ENCODE measurements around the gene SEMA4D.

SEMA4D gene

GRCh38 chr9:89494199-89494598 is 3.7 kb downstream of the SEMA4D start:
- DNase-seq (ENCODE audit: low read depth in 1 of 2, low spot score in 1 of 2): peak in 1 of 2 experiments; percentile 47
- H3K4me3 ChIP-seq (replicated peaks; ENCODE audit: insufficient read depth, low read length): no peak overlapping the region
- H3K27ac ChIP-seq (replicated peaks): no peak overlapping the region
- H3K27me3 ChIP-seq (ENCODE audit: insufficient read depth, poor library complexity, severe bottlenecking): no peaks in the 10 kb centered on the region
- TF ChIP-seq REST (IDR thresholded peaks at IDR 0.05; ENCODE audit: insufficient replicate concordance, low read depth) (no peak), SPI1 (IDR thresholded peaks at IDR 0.05; ENCODE audit: borderline replicate concordance, low read depth) (peak; percentile 27; the same call in 1 of the 2 replicates)

GRCh38 chr9:89493671-89494070 is 4.2 kb downstream of the SEMA4D start:
- H3K27me3 ChIP-seq (ENCODE audit: insufficient read depth, poor library complexity, severe bottlenecking): no peaks in the 10 kb centered on the region
- no peak for TF ChIP-seq CTCF (IDR thresholded peaks at IDR 0.05; ENCODE audit: insufficient read depth, low read length)
- TF ChIP-seq GABPA (IDR thresholded peaks at IDR 0.05; ENCODE audit: low read depth): no peak
- TF ChIP-seq POLR2AphosphoS5 (IDR thresholded peaks at IDR 0.05; ENCODE audit: low read depth): no peak
- TF ChIP-seq SPI1 (IDR thresholded peaks at IDR 0.05; ENCODE audit: borderline replicate concordance, low read depth): no peak
- TF ChIP-seq REST (IDR thresholded peaks at IDR 0.05; ENCODE audit: insufficient replicate concordance, low read depth): no peak
- H3K27ac ChIP-seq (replicated peaks): no peak overlapping the region

GRCh38 chr9:89493181-89493580 is 4.7 kb downstream of the SEMA4D start:
- H3K27ac ChIP-seq (replicated peaks): no peak overlapping the region
- no peak for DNase-seq (ENCODE audit: low read depth in 1 of 2, low spot score in 1 of 2)
- H3K4me3 ChIP-seq (replicated peaks; ENCODE audit: insufficient read depth, low read length): no peak overlapping the region
- H3K27me3 ChIP-seq (ENCODE audit: insufficient read depth, poor library complexity, severe bottlenecking): no peaks in the 10 kb centered on the region
- TF ChIP-seq POLR2AphosphoS5 (IDR thresholded peaks at IDR 0.05; ENCODE audit: low read depth) (no peak), CTCF (IDR thresholded peaks at IDR 0.05; ENCODE audit: insufficient read depth, low read length) (no peak), GABPA (IDR thresholded peaks at IDR 0.05; ENCODE audit: low read depth) (no peak), SPI1 (IDR thresholded peaks at IDR 0.05; ENCODE audit: borderline replicate concordance, low read depth) (no peak), REST (IDR thresholded peaks at IDR 0.05; ENCODE audit: insufficient replicate concordance, low read depth) (no peak)

More at GRCh38 chr9:89493671-89494070, 4.2 kb downstream of the SEMA4D start:
- DNase-seq (ENCODE audit: low read depth in 1 of 2, low spot score in 1 of 2): no peak
- H3K4me3 ChIP-seq (replicated peaks; ENCODE audit: insufficient read depth, low read length): no peak overlapping the region

All from HL-60 (cell line).